ENCODE measurements around the gene OPCML.

GRCh38 chr11:132563050-132563449, 969.3 kb downstream of the OPCML start:
- TF ChIP-seq CTCF (conservative IDR thresholded peaks at IDR 0.05) (no peak), EZH2 (IDR thresholded peaks at IDR 0.05; ENCODE audit: low read depth) (no peak)

All from PC-9 (cell line).